Neural crest cell (in vitro differentiated cells): ENCODE results near the gene RADIL. TPM values are rescaled to one million over a fixed set of nuclear protein-coding genes. Genes with fewer than 3 reads are reported as not detected.

ENCODE experiments used
- DNase-seq: peaks from one replicate; pipeline ENCODE4 v3.0.0; 2021; ENCODE audit warnings: low read depth, mixed read lengths, low spot score
- H3K27ac Mint-ChIP-seq: one replicate; pipeline ENCODE4 v1.8.0; 2021; ENCODE audit warnings: mild to moderate bottlenecking, mixed read lengths; ENCODE audit not compliant: unreplicated experiment
- H3K27me3 Mint-ChIP-seq: 2 replicates; pipeline ENCODE4 v1.8.0; 2021; ENCODE audit warnings: low read depth, mild to moderate bottlenecking, mixed read lengths
- H3K36me3 Mint-ChIP-seq: 2 replicates; pipeline ENCODE4 v1.8.0; 2021; ENCODE audit warnings: low read depth, mild to moderate bottlenecking, mixed read lengths
- H3K4me1 Mint-ChIP-seq: 2 replicates; pipeline ENCODE4 v1.8.0; 2021; ENCODE audit warnings: mixed read lengths
- H3K4me3 Mint-ChIP-seq: one replicate; pipeline ENCODE4 v1.8.0; 2021; ENCODE audit warnings: mild to moderate bottlenecking, mixed read lengths
- H3K9me3 Mint-ChIP-seq: 2 replicates; pipeline ENCODE4 v1.8.0; 2021; ENCODE audit warnings: mixed read lengths
- total RNA-seq: library from RNA; stranded (reverse); gene quantifications from 2 replicates; pipeline ENCODE4 v1.2.1, GENCODE V29; 2021
- TF ChIP-seq, protein P1 (sequence below): fragments of 200-600 bp; sonication (generic); conservative IDR thresholded peaks from 2 replicates; pipeline ENCODE4 v1.5.0; 2021; ENCODE audit warnings: antibody characterized with exemption, mild to moderate bottlenecking

RADIL gene
- total RNA-seq, 1 donor from 2014 or later, result 13.8 TPM

DNA sequence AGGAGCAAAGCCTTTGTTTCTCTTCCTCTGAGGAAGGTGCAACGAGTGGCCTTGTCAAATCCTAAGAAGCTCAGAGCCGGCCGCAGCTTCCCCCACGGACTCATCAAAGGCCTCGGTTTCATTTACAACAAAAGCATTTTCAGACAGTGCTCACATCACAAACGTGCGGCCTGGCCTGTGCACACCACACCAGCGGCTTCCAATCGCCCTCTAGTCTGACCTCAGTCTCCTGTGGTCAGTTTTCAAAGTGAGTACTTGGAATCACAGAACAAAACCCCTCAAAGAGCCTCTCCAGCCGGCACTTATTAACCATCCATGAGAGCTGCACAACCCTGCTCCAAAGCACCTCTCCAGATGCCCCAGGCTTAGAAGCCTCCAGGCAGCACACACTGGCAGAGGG is 3.3 kb downstream of the RADIL start:
- Mint-ChIP-seq H3K36me3 (no peaks in the 10 kb centered on the region), H3K27ac (peak overlapping the region; percentile 44), H3K4me3 (peak overlapping the region; percentile 86), H3K4me1 (peaks cover 28% of the 10 kb centered on the region), H3K27me3 (peaks cover 3% of the 10 kb centered on the region), H3K9me3 (no peaks in the 10 kb centered on the region)
- TF ChIP-seq, protein P1, sequence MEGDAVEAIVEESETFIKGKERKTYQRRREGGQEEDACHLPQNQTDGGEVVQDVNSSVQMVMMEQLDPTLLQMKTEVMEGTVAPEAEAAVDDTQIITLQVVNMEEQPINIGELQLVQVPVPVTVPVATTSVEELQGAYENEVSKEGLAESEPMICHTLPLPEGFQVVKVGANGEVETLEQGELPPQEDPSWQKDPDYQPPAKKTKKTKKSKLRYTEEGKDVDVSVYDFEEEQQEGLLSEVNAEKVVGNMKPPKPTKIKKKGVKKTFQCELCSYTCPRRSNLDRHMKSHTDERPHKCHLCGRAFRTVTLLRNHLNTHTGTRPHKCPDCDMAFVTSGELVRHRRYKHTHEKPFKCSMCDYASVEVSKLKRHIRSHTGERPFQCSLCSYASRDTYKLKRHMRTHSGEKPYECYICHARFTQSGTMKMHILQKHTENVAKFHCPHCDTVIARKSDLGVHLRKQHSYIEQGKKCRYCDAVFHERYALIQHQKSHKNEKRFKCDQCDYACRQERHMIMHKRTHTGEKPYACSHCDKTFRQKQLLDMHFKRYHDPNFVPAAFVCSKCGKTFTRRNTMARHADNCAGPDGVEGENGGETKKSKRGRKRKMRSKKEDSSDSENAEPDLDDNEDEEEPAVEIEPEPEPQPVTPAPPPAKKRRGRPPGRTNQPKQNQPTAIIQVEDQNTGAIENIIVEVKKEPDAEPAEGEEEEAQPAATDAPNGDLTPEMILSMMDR, result no peak
- no peak for DNase-seq

DNA sequence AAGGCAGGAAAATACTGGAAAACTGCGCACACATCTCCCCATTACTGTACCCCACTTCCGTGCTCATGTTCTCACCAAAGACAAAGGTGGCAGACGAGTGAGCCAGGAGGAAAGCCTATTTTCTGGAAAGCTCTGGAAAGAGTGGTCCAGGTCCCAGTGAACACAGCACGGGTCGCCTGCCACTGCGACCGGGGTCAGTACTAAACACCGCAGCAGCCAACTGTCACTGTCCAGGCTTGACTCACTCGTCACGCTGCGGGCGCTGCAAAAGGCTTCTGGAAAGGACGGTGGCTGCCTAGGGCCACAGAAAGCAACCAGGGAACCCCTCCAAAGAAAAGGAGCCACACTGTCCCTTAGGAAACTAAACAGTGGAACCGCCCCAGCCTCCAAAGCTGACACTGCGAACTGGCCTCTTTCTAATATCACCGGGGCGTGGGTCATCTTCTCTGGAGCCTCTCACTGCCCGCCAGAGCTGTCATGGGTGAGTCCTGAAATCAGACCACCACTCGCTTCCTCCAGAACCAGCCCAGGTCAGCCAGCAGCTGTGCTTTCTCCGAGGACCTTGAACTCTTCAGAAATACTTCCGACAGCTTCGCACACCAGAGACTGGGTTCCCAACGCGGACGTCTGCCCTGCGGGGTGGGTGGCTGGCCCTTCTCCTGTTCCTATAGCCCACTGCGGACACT is 4.0 kb downstream of the RADIL start:
- TF ChIP-seq, protein P1, result no peak
- Mint-ChIP-seq H3K27ac (peak overlapping the region; percentile 50), H3K9me3 (no peaks in the 10 kb centered on the region), H3K4me1 (peaks cover 28% of the 10 kb centered on the region), H3K4me3 (peak overlapping the region; percentile 86), H3K27me3 (peaks cover 3% of the 10 kb centered on the region), H3K36me3 (no peaks in the 10 kb centered on the region)
- no peak for DNase-seq

DNA sequence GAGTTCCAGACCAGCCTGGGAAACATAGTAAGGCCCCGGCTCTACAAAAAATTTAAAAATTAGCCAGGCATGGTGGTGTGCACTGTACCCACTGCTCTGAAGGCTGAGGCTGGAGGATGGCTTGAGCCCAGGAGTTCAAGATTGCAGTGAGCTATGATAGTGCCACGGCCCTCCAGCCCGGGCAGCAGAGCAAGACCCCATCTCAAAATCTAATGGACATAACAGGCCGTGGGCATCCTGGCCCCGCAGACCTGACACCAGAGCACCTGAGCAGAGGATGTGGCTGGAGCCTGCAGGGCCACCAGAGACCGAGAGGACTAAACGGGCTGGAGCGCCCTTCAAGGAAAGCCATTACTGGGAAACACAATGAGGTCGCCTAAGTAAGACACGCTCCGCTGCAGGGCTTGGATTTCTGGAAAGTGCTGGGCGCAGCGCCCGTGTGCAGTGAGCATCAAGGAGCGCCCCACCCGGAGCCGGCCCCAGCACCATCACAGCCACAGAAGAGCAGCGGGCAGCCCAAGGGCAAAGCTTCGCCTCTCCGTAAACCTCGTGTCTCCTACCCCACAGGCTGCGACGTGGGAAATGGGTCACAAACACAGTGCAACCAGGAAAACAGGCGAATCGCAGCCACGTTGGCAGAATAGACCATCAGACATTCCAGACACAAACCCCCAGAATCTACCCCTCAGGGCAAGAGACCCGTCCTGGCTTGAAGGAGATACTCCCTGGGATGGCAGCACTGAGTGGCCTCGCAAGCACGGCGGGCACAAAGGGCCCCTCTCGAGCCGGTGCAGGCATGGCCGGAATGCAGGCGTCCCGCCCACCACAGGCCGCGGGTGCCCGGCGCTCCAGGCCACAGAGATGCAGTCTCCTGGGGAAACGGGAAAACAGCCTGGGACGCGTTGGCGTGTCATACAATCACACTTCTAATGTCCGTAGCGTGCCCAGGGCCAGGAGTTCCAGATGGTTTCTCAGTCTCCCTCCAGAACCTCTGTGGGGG is 4.9 kb downstream of the RADIL start:
- peaks cover 28% of the 10 kb centered on the region for H3K4me1 Mint-ChIP-seq
- no peaks in the 10 kb centered on the region for H3K36me3 Mint-ChIP-seq
- H3K4me3 Mint-ChIP-seq, result peak overlapping the region; percentile 34
- TF ChIP-seq, protein P1, result no peak
- no peak overlapping the region for H3K27ac Mint-ChIP-seq
- H3K27me3 Mint-ChIP-seq, result peaks cover 3% of the 10 kb centered on the region
- DNase-seq, result no peak
- no peaks in the 10 kb centered on the region for H3K9me3 Mint-ChIP-seq

DNA sequence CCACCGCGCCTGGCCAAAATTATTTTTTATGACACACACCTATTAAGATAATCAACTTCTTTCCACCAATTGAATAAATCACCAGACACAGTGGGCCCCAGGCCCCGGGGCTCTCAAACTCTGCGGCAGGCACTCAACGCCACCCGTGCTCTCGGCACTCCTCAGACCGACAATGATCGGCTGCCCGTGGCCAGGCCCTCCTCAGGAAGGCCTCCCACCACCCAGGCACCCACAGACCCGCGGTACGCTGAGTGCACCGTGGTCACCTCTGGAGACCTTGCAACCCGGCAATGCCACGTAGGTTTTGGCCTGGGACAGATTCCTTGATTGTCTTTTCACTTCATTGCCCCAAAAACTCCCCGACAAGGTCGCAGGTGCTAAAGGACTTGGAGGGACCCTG is 6.9 kb downstream of the RADIL start:
- Mint-ChIP-seq H3K36me3 (no peaks in the 10 kb centered on the region), H3K4me1 (peaks cover 16% of the 10 kb centered on the region), H3K27me3 (no peaks in the 10 kb centered on the region), H3K4me3 (peak overlapping the region; percentile 9), H3K9me3 (no peaks in the 10 kb centered on the region), H3K27ac (no peak overlapping the region)
- TF ChIP-seq, protein P1, result no peak
- DNase-seq, result no peak

DNA sequence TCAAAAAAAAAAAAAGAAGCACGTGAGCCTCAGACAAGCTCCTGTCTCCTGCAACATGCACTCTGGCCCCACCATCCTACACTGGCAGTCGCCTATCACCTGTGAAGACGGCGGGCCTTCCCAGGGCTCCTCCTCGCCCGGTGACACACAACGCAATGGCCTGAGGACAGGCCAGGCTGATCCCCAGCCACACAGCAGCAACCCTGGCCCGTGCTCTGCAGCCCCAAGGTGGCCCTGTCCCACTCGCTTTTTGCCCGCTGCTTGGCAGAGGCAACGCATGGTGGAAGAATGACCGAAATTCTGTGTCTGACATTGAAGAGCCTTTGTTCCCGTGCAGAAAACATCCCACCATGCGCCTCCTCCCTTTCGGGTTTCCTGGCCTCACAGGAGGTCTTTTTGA is 8.1 kb downstream of the RADIL start:
- DNase-seq, result no peak
- no peak overlapping the region for H3K4me3 Mint-ChIP-seq
- no peaks in the 10 kb centered on the region for H3K9me3 Mint-ChIP-seq
- H3K27me3 Mint-ChIP-seq, result no peaks in the 10 kb centered on the region
- H3K36me3 Mint-ChIP-seq, result no peaks in the 10 kb centered on the region
- H3K27ac Mint-ChIP-seq, result no peak overlapping the region
- TF ChIP-seq, protein P1, result no peak
- peaks cover 12% of the 10 kb centered on the region for H3K4me1 Mint-ChIP-seq
